Esophagus muscularis mucosa (tissue), 4 donors: ENCODE measurements around the gene RDH11. TPM values are rescaled to one million over a fixed set of nuclear protein-coding genes. Genes with fewer than 3 reads are reported as not detected.

Experiments used
- DNase-seq: peaks from one replicate; pipeline ENCODE4 v3.0.0-alpha.2; 2017; ENCODE audit errors: extremely low spot score
- H3K27ac ChIP-seq, 4 donors: fragments of 200-600 bp; sonication (generic); replicated peaks in 1 of 4; 1 replicate in 3 of 4; 2 replicates in 1 of 4; pipeline ENCODE4 v1.5.1; 2016 to 2019; ENCODE audit warnings: mild to moderate bottlenecking in 1 of 4
- H3K27me3 ChIP-seq, 4 donors: fragments of 200-600 bp; sonication (generic); one replicate each; pipeline versions ENCODE4 v1.5.1 to v1.6.0; 2016 to 2019
- H3K36me3 ChIP-seq, 4 donors: fragments of 200-600 bp; sonication (generic); one replicate each; pipeline ENCODE4 v1.5.1; 2016 to 2019
- H3K4me1 ChIP-seq, 4 donors: fragments of 200-600 bp; sonication (generic); one replicate each; pipeline ENCODE4 v1.5.1; 2016 to 2019
- H3K4me3 ChIP-seq, 4 donors: fragments of 200-600 bp; sonication (generic); 1 replicate in 2 of 4; 2 replicates in 2 of 4; pipeline ENCODE4 v1.5.1; 2016 to 2019; ENCODE audit warnings: mild to moderate bottlenecking in 4 of 4, moderate library complexity in 1 of 4
- H3K9me3 ChIP-seq, 4 donors: fragments of 200-600 bp; sonication (generic); 1 replicate in 3 of 4; 2 replicates in 1 of 4; pipeline ENCODE4 v1.5.1; 2016 to 2019
- CTCF ChIP-seq, 3 experiments: fragments of 200-600 bp in 2 of 3; fragments of 450-650 bp in 1 of 3; sonication (generic) in 2 of 3; IDR thresholded peaks; one replicate each; pipeline ENCODE4 v1.5.1; 2017 to 2019; ENCODE audit warnings: antibody characterized with exemption in 3 of 3, mild to moderate bottlenecking in 2 of 3, moderate library complexity in 1 of 3
- EP300 ChIP-seq: sonication (generic); formaldehyde crosslinking; IDR thresholded peaks from one replicate; pipeline ENCODE4 v1.6.1; 2017; ENCODE audit warnings: antibody characterized with exemption
- POLR2A ChIP-seq: fragments of 450-650 bp; IDR thresholded peaks from one replicate; pipeline ENCODE4 v1.6.1; 2017; ENCODE audit warnings: antibody characterized with exemption, moderate library complexity, mild to moderate bottlenecking, low read depth
- POLR2AphosphoS5 ChIP-seq, 2 donors: sonication (generic); formaldehyde crosslinking; IDR thresholded peaks; one replicate each; pipeline ENCODE4 v1.6.1; 2017; ENCODE audit warnings: antibody characterized with exemption in 2 of 2
- WGBS: methylation state at CpG from one replicate; pipeline ENCODE4 v1.1.5; 2018; 5-methylcytosine and 5-hydroxymethylcytosine counted together
- intact Hi-C: fragments of 100-400 bp; cut with DNase I; formaldehyde crosslinking; loops from one replicate; pipeline ENCODE4 v1.15.1; 2023
- total RNA-seq, 4 donors: library from RNA; depleted of rRNA; stranded (reverse); fragments of >200 nt; gene quantifications; one replicate each; pipeline versions ENCODE4 v1.1.0 to v1.2.1, GENCODE V29; 2016

RDH11 gene
- total RNA-seq, 4 donors from 2014 or later = 29.9 to 36.9 (median 33.6) TPM

GRCh38 chr14:67641480-67641879 is 54.1 kb downstream of the RDH11 start:
- Histone ChIP-seq H3K4me3 (no peak overlapping the region), H3K36me3 (peaks cover 0 to 10% (median 7%) of the 10 kb centered on the region in 4 donors), H3K27ac (no peak overlapping the region), H3K4me1 (peaks cover 0 to 22% (median 11%) of the 10 kb centered on the region in 4 donors), H3K9me3 (no peaks in the 10 kb centered on the region), H3K27me3 (no peaks in the 10 kb centered on the region)
- DNase-seq = no peak
- 100% methylated on average over 1 of the region's 1 CpG for WGBS
- intact Hi-C loops = no loop called here
- TF ChIP-seq CTCF (IDR thresholded peaks at IDR 0.05) = no peak
- TF ChIP-seq POLR2AphosphoS5 (IDR thresholded peaks at IDR 0.05) = no peak
- TF ChIP-seq EP300 = no peak
- TF ChIP-seq POLR2A = no peak

DNA sequence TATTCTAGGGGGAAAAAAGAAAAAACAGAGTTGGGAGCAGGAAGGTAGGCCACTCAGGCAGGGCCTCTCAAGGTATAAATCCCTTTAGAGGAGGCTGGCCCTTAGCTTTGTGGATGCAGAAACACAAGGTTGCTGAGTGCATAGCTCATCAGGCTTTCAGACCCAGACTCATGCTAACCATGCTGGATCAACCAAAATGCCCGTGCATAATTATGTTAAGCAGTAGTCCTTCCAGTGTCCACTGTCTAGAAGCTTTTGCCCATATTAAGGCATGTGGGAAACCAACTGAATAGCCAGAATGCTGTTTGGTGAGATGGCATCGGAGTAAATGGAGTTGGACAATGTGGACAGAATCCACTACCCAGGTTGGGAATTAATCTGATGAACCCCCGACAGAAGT is 56.9 kb downstream of the RDH11 start:
- H3K36me3 ChIP-seq = no peaks in the 10 kb centered on the region
- peaks cover 0 to 4% (median 0%) of the 10 kb centered on the region in 4 donors for H3K4me1 ChIP-seq
- 81% methylated on average over 3 of the region's 3 CpGs for WGBS
- TF ChIP-seq EP300 (no peak), POLR2A (no peak), CTCF (IDR thresholded peaks at IDR 0.05) (no peak), POLR2AphosphoS5 (IDR thresholded peaks at IDR 0.05) (no peak)
- intact Hi-C loops = no loop called here
- no peak for DNase-seq
- H3K4me3 ChIP-seq = no peak overlapping the region
- no peaks in the 10 kb centered on the region for H3K27me3 ChIP-seq
- H3K27ac ChIP-seq = no peak overlapping the region
- no peaks in the 10 kb centered on the region for H3K9me3 ChIP-seq

DNA sequence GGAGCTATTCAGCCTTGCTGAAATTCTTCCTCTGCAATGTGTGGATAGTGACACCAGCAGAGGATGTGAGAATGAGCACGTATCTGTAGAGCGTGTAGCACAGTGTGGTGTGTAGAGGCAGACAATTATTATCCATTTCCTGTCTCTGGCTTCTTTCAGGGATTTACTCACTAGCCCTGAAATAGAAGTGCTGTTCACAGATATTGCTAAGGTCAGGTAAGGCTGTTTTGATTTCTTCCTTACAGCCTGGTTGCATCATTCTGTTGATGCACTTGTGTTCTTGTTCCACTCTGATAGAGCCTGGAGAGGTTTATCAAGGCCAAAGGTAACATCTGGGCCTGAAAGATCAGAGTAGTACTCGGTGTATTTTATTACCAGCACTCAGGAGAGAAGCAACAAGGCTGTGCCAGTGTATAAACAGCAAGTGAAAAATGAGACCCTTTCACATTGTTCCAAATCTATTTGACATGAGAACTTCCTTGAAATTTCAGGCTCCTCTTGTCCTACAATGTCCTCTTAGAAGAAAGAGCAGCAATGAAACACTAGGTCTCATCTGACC is 59.1 kb downstream of the RDH11 start:
- intact Hi-C loops = no loop called here
- peaks cover 0 to 4% (median 0%) of the 10 kb centered on the region in 4 donors for H3K4me1 ChIP-seq
- WGBS = 77% methylated on average over 3 of the region's 3 CpGs
- no peaks in the 10 kb centered on the region for H3K9me3 ChIP-seq
- no peaks in the 10 kb centered on the region for H3K27me3 ChIP-seq
- H3K4me3 ChIP-seq = no peak overlapping the region
- no peaks in the 10 kb centered on the region for H3K36me3 ChIP-seq
- no peak for TF ChIP-seq POLR2AphosphoS5 (IDR thresholded peaks at IDR 0.05)
- TF ChIP-seq POLR2A = no peak
- no peak for TF ChIP-seq CTCF (IDR thresholded peaks at IDR 0.05)
- no peak for TF ChIP-seq EP300
- DNase-seq = no peak
- H3K27ac ChIP-seq = no peak overlapping the region

- no peak for TF ChIP-seq POLR2AphosphoS5 (IDR thresholded peaks at IDR 0.05)
- TF ChIP-seq EP300 = no peak
- TF ChIP-seq POLR2A = no peak
- TF ChIP-seq CTCF (IDR thresholded peaks at IDR 0.05) = no peak
- intact Hi-C loops = no loop called here
- Histone ChIP-seq H3K27ac (no peak overlapping the region), H3K4me1 (peaks cover 0 to 2% (median 0%) of the 10 kb centered on the region in 4 donors), H3K27me3 (no peaks in the 10 kb centered on the region), H3K36me3 (no peaks in the 10 kb centered on the region), H3K9me3 (no peaks in the 10 kb centered on the region), H3K4me3 (no peak overlapping the region)
- 92% methylated on average over 5 of the region's 5 CpGs for WGBS
- no peak for DNase-seq
Observed at GRCh38 chr14:67633451-67634147, 62.0 kb downstream of the RDH11 start.
